ENCODE data around the gene TDRD7. TPM values are rescaled to one million over a fixed set of nuclear protein-coding genes. Genes with fewer than 3 reads are reported as not detected.
A peak's percentile ranks its signal among the peaks of the same experiment; 100 is the strongest.

Gene TDRD7
- total and polyA plus RNA-seq, 9 of the 15 experiments (the other 6 are each of a cell fraction or from before 2014, with no cell fraction given): 2.2 to 7.7 (median 5.2) TPM

GRCh38 chr9:97502984-97503861 lies 91.3 kb downstream of the TDRD7 start (continued):
- TF ChIP-seq MGA (IDR thresholded peaks at IDR 0.05) (no peak), NFATC3 (IDR thresholded peaks at IDR 0.05) (peak; percentile 76; the same call in 1 of the 2 replicates), TCF3 (CRISPR knock-in tag; IDR thresholded peaks at IDR 0.05) (peak; percentile 98), MAZ (CRISPR knock-in tag; conservative IDR thresholded peaks at IDR 0.05 in 1 of 2, IDR thresholded peaks at IDR 0.05 in 1 of 2) (peak in 1 of 2 experiments; percentile 50; a peak in 2 of 4 replicates), EP400 (IDR thresholded peaks at IDR 0.05) (peak; percentile 52), ZNF76 (CRISPR knock-in tag; IDR thresholded peaks at IDR 0.05; ENCODE audit: borderline replicate concordance) (no peak), HMBOX1 (IDR thresholded peaks at IDR 0.05) (peak; percentile 72; the same call in 1 of the 2 replicates), ETV1 (tag; conservative IDR thresholded peaks at IDR 0.05; ENCODE audit: low read depth) (no peak), ESRRB (CRISPR knock-in tag; IDR thresholded peaks at IDR 0.05; ENCODE audit: borderline replicate concordance) (0 out of 2 replicates have a peak, but pooled peaks have one; percentile 69), MED1 (CRISPR knock-in tag; IDR thresholded peaks at IDR 0.05; ENCODE audit: borderline replicate concordance) (no peak), MNT (conservative IDR thresholded peaks at IDR 0.05) (peak; percentile 48 to 83), SMARCA4 (IDR thresholded peaks at IDR 0.05) (peak; percentile 97), STAT5A (IDR thresholded peaks at IDR 0.05; ENCODE audit: borderline replicate concordance, low read length) (peak; percentile 90)

Data from K562 (cell line).